H9 (cell line): Measurements from ENCODE around the gene TLN1. TPM values are rescaled to one million over a fixed set of nuclear protein-coding genes. Genes with fewer than 3 reads are reported as not detected.

Source experiments
- DNase-seq: peaks from one replicate; pipeline ENCODE4 v3.0.0-alpha.2; 2017
- H2AFZ ChIP-seq: one replicate; pipeline ENCODE4 v1.6.1; 2013; ENCODE audit warnings: mild to moderate bottlenecking, low read length, control low read depth, moderate library complexity
- H2AK5ac ChIP-seq: 2 replicates; pipeline ENCODE4 v1.6.1; 2013; ENCODE audit warnings: low read length, control low read depth, mixed read lengths; ENCODE audit not compliant: insufficient read length
- H2BK120ac ChIP-seq: one replicate; pipeline ENCODE4 v1.6.1; 2013; ENCODE audit warnings: low read depth, mild to moderate bottlenecking, low read length, control low read depth, inconsistent platforms; ENCODE audit not compliant: poor library complexity, severe bottlenecking
- H2BK12ac ChIP-seq: 2 replicates; pipeline ENCODE4 v1.6.1; 2013; ENCODE audit warnings: low read length, control low read depth, mixed read lengths, low read depth; ENCODE audit not compliant: insufficient read length
- H2BK15ac ChIP-seq: 2 replicates; pipeline ENCODE4 v1.6.1; 2013; ENCODE audit warnings: low read depth, low read length, control low read depth
- H2BK20ac ChIP-seq: one replicate; pipeline ENCODE4 v1.6.1; 2013; ENCODE audit warnings: low read depth, mild to moderate bottlenecking, low read length, control low read depth, inconsistent platforms; ENCODE audit not compliant: poor library complexity, severe bottlenecking
- H2BK5ac ChIP-seq: 2 replicates; pipeline ENCODE4 v1.6.1; 2013; ENCODE audit warnings: low read length, control low read depth, mixed read lengths; ENCODE audit not compliant: insufficient read length
- H3K14ac ChIP-seq: 2 replicates; pipeline ENCODE4 v1.6.1; 2013; ENCODE audit warnings: low read length, control low read depth; ENCODE audit not compliant: insufficient read depth
- H3K18ac ChIP-seq: 2 replicates; pipeline ENCODE4 v1.6.1; 2013; ENCODE audit warnings: low read depth, mild to moderate bottlenecking, mixed read lengths, low read length, control low read depth; ENCODE audit not compliant: insufficient read length
- H3K23ac ChIP-seq: 2 replicates; pipeline ENCODE4 v1.6.1; 2013; ENCODE audit warnings: low read length, control low read depth, mixed read lengths, low read depth; ENCODE audit not compliant: insufficient read length
- H3K23me2 ChIP-seq: 2 replicates; pipeline ENCODE4 v1.6.1; 2013; ENCODE audit warnings: low read depth, mild to moderate bottlenecking, mixed read lengths, low read length, control low read depth; ENCODE audit not compliant: insufficient read length, poor library complexity, severe bottlenecking
- H3K27ac ChIP-seq: 2 replicates; pipeline ENCODE4 v1.5.1; 2013; ENCODE audit warnings: low read length, control low read depth, mixed read lengths, low read depth; ENCODE audit not compliant: insufficient read length
- H3K27me3 ChIP-seq: 2 replicates; pipeline ENCODE4 v1.6.1; 2013; ENCODE audit warnings: low read length, control low read depth, inconsistent platforms; ENCODE audit not compliant: insufficient read depth
- H3K4ac ChIP-seq: 2 replicates; pipeline ENCODE4 v1.6.1; 2013; ENCODE audit warnings: low read depth, mild to moderate bottlenecking, control low read depth, inconsistent platforms, low read length, moderate library complexity
- H3K4me1 ChIP-seq: 2 replicates; pipeline ENCODE4 v1.6.1; 2013; ENCODE audit warnings: low read length, control low read depth, inconsistent platforms; ENCODE audit not compliant: insufficient read depth
- H3K4me2 ChIP-seq: 2 replicates; pipeline ENCODE4 v1.6.1; 2013; ENCODE audit warnings: low read length, control low read depth, mixed read lengths; ENCODE audit not compliant: insufficient read length, insufficient read depth
- H3K56ac ChIP-seq: 2 replicates; pipeline ENCODE4 v1.6.1; 2013; ENCODE audit warnings: low read depth, mild to moderate bottlenecking, mixed read lengths, low read length, control low read depth; ENCODE audit not compliant: insufficient read length
- H3K79me1 ChIP-seq: 2 replicates; pipeline ENCODE4 v1.6.1; 2013; ENCODE audit warnings: low read depth, mild to moderate bottlenecking, moderate library complexity, low read length, control low read depth, inconsistent platforms; ENCODE audit not compliant: insufficient read depth, poor library complexity, severe bottlenecking
- H3K79me2 ChIP-seq: 2 replicates; pipeline ENCODE4 v1.6.1; 2013; ENCODE audit warnings: low read length, control low read depth, inconsistent platforms; ENCODE audit not compliant: insufficient read depth
- H3K9ac ChIP-seq: 2 replicates; pipeline ENCODE4 v1.6.1; 2013; ENCODE audit warnings: low read length, control low read depth, mixed read lengths; ENCODE audit not compliant: insufficient read length; ENCODE audit errors: extremely low read depth
- H3K9me3 ChIP-seq: one replicate; pipeline ENCODE4 v1.6.1; 2013; ENCODE audit warnings: low read depth, low read length, inconsistent platforms; ENCODE audit not compliant: control insufficient read depth
- H3T11ph ChIP-seq: one replicate; pipeline ENCODE4 v1.6.1; 2013; ENCODE audit warnings: mild to moderate bottlenecking, low read length, control low read depth, inconsistent platforms
- H4K20me1 ChIP-seq: one replicate; pipeline ENCODE4 v1.6.1; 2013; ENCODE audit not compliant: control insufficient read depth, insufficient read length, insufficient read depth
- H4K5ac ChIP-seq: 2 replicates; pipeline ENCODE4 v1.6.1; 2013; ENCODE audit warnings: low read depth, mild to moderate bottlenecking, mixed read lengths, low read length, control low read depth; ENCODE audit not compliant: insufficient read length
- H4K8ac ChIP-seq: replicated peaks from 2 replicates; pipeline ENCODE4 v1.6.1; 2013; ENCODE audit warnings: low read length, control low read depth, mixed read lengths, low read depth; ENCODE audit not compliant: insufficient read length
- H4K91ac ChIP-seq: 2 replicates; pipeline ENCODE4 v1.6.1; 2013; ENCODE audit warnings: low read depth, mild to moderate bottlenecking, moderate library complexity, mixed read lengths, low read length, control low read depth; ENCODE audit not compliant: insufficient read length
- H3K27ac Mint-ChIP-seq, 3 experiments: 2 replicates in 2 of 3; 3 replicates in 1 of 3; pipeline ENCODE4 v1.8.0; 2020 to 2021; ENCODE audit warnings: mixed read lengths in 3 of 3, mild to moderate bottlenecking in 1 of 3, moderate library complexity in 1 of 3
- H3K27me3 Mint-ChIP-seq: 2 replicates; pipeline ENCODE4 v1.8.0; 2021; ENCODE audit warnings: low read depth, mild to moderate bottlenecking, moderate library complexity, mixed read lengths
- H3K36me3 Mint-ChIP-seq, 3 experiments: 2 replicates in 2 of 3; 3 replicates in 1 of 3; pipeline ENCODE4 v1.8.0; 2020 to 2021; ENCODE audit warnings: low read depth in 3 of 3, mixed read lengths in 3 of 3; ENCODE audit not compliant: insufficient read depth in 1 of 3
- H3K4me1 Mint-ChIP-seq, 2 experiments: 2 replicates each; pipeline ENCODE4 v1.8.0; 2020; ENCODE audit warnings: mixed read lengths in 2 of 2
- H3K4me3 Mint-ChIP-seq, 2 experiments: 2 replicates in 1 of 2; 3 replicates in 1 of 2; pipeline ENCODE4 v1.8.0; 2020 to 2021; ENCODE audit warnings: mild to moderate bottlenecking in 2 of 2, mixed read lengths in 2 of 2, moderate library complexity in 1 of 2
- H3K9me3 Mint-ChIP-seq, 2 experiments: 2 replicates in 1 of 2; 3 replicates in 1 of 2; pipeline ENCODE4 v1.8.0; 2020; ENCODE audit warnings: mild to moderate bottlenecking in 2 of 2, mixed read lengths in 2 of 2, moderate library complexity in 1 of 2
- WGBS: extraction: QIAGEN DNeasy Blood & Tissue Kit; methylation state at CpG from one replicate; pipeline ENCODE4 v1.1.7; 2013; ENCODE audit warnings: missing lambda C conversion rate, low lambda C conversion rate, mixed read lengths; ENCODE audit not compliant: insufficient read length; ENCODE audit errors: extremely low coverage; 5-methylcytosine and 5-hydroxymethylcytosine counted together
- total RNA-seq: library from RNA; stranded (reverse); gene quantifications from 2 replicates; pipeline ENCODE4 v1.2.1, GENCODE V29; 2021
- TF ChIP-seq, protein P1 (sequence below): fragments of 200-600 bp; sonication (generic); conservative IDR thresholded peaks from 3 replicates; pipeline ENCODE4 v1.8.0; 2021; ENCODE audit warnings: antibody characterized with exemption, mild to moderate bottlenecking

Gene TLN1
- total RNA-seq, 1 experiment from 2014 or later: 102 TPM

DNA sequence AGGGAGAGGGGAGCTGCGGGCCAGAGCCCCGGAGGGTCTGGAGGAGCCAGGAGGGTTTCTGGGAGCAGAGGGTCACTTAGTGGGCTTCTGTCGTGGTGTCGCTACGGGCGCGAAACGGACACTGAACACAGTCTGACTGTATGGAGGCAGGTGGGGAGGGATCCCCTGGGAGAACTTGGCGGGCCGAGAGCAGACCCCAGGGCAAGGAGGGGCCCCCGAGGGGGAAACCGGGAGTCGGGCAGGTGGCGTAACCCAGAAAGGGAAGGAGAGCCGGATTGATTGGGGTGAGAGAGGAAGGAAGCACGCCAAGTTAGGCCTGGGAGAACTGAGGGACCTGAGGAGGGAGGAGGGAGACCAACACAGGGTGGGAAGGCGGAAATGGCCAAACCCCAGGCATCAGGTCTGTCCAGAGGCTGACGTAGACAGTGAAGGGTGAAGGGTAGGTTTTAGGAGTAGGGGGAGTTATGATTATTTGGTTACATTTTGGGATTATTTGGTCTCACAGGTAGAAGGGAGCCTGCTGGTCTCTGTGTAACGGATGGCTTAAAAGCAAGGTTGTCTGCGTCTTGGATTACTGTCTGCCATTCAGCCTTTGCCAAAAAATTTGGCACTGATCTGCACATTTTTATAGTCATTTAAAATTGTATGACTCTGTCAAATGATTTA, 25.4 kb upstream of the TLN1 start:
- no CpG with 5 or more reads among the region's 20 CpGs for WGBS
- no peak overlapping the region for H3K27ac ChIP-seq
- no peak overlapping the region for H4K5ac ChIP-seq
- Mint-ChIP-seq H3K4me1 (peaks cover 29 to 32% of the 10 kb centered on the region in 2 experiments), H3K27ac (peak overlapping the region; percentile 96 to 98 (median 97)), H3K36me3 (peaks cover 16 to 26% (median 23%) of the 10 kb centered on the region in 3 experiments; a peak in 6 of 7 replicates), H3K4me3 (peak overlapping the region; percentile 93 to 97), H3K9me3 (no peaks in the 10 kb centered on the region), H3K27me3 (no peaks in the 10 kb centered on the region)
- peak overlapping the region; percentile 51 for H3K9ac ChIP-seq
- no peak overlapping the region for H3K23ac ChIP-seq
- H3K4me2 ChIP-seq: peak overlapping the region; percentile 46
- no peak overlapping the region for H2BK15ac ChIP-seq
- peak; percentile 70 for DNase-seq
- no peak overlapping the region for H3T11ph ChIP-seq
- peak overlapping the region; percentile 45 for H3K18ac ChIP-seq
- H3K4me1 ChIP-seq: no peaks in the 10 kb centered on the region
- H2BK20ac ChIP-seq: no peak overlapping the region
- H3K79me2 ChIP-seq: no peaks in the 10 kb centered on the region; the same call in 1 of the 2 replicates
- no peak overlapping the region for H4K8ac ChIP-seq
- H3K23me2 ChIP-seq: peaks cover 3% of the 10 kb centered on the region
- no peak overlapping the region for H3K56ac ChIP-seq
- no peak overlapping the region for H3K4ac ChIP-seq
- TF ChIP-seq, protein P1, sequence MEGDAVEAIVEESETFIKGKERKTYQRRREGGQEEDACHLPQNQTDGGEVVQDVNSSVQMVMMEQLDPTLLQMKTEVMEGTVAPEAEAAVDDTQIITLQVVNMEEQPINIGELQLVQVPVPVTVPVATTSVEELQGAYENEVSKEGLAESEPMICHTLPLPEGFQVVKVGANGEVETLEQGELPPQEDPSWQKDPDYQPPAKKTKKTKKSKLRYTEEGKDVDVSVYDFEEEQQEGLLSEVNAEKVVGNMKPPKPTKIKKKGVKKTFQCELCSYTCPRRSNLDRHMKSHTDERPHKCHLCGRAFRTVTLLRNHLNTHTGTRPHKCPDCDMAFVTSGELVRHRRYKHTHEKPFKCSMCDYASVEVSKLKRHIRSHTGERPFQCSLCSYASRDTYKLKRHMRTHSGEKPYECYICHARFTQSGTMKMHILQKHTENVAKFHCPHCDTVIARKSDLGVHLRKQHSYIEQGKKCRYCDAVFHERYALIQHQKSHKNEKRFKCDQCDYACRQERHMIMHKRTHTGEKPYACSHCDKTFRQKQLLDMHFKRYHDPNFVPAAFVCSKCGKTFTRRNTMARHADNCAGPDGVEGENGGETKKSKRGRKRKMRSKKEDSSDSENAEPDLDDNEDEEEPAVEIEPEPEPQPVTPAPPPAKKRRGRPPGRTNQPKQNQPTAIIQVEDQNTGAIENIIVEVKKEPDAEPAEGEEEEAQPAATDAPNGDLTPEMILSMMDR: no peak
- no peaks in the 10 kb centered on the region for H3K9me3 ChIP-seq
- H2BK5ac ChIP-seq: no peak overlapping the region
- H2BK12ac ChIP-seq: no peak overlapping the region
- 0 out of 2 replicates have a peak overlapping the region, but pooled peaks have one; percentile 0 for H3K14ac ChIP-seq
- no peak overlapping the region for H2AK5ac ChIP-seq
- H4K20me1 ChIP-seq: no peaks in the 10 kb centered on the region
- no peak overlapping the region for H2BK120ac ChIP-seq
- no peaks in the 10 kb centered on the region for H3K79me1 ChIP-seq
- no peaks in the 10 kb centered on the region for H3K27me3 ChIP-seq
- no peak overlapping the region for H4K91ac ChIP-seq
- no peak overlapping the region for H2AFZ ChIP-seq
